GM12873 (cell line): ENCODE results near the gene CDH10.

Experiments
- CTCF ChIP-seq: IDR thresholded peaks from 2 replicates; pipeline ENCODE4 v1.5.1; 2012; ENCODE audit warnings: low read depth, mild to moderate bottlenecking, moderate library complexity, low read length, control low read depth; ENCODE audit not compliant: insufficient read depth; ENCODE audit errors: missing control alignments

CDH10 gene

DNA sequence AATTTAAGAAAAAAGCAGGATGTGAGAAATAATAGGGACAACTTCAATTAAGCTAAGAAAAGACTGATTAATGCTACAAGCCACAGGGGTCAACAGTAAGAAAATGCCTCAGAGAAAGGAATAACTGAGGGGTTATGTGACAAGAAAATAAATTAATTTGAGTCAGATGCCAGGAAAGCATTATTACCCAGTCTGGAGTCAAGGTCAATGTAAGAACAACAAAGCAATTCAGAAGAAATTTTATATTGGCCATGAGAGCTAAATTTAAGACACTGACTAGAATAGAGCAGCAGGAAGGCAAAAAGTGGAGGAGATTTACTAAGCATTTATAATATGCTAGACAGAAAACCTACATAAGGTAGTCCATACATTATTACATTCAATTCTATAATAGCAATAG lies 73.5 kb downstream of the CDH10 start:
- no peak for TF ChIP-seq CTCF

DNA sequence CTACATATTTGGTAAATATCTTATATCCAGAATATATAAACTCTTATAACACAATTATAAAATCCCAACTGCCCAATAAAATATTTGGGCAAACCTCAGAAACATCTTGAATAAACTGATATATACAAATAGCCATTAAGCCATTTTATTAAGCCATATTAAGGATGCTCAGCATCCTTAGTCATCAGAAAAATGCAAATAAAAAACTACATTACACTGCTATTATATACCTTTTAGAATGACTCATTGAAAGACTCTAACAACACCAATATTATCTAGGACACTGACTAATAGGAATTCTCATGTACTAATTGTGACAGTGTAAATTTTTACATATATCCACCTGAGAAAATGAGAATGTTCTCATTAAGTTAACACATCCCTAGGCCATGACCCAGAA lies 77.8 kb downstream of the CDH10 start:
- no peak for TF ChIP-seq CTCF

GRCh38 chr5:24555229-24555628 lies 89.5 kb downstream of the CDH10 start:
- TF ChIP-seq CTCF = no peak

- no peak for TF ChIP-seq CTCF
Observed at GRCh38 chr5:24547132-24547531, 97.6 kb downstream of the CDH10 start.

- TF ChIP-seq CTCF = no peak
Observed at GRCh38 chr5:24539613-24540012, 105.2 kb downstream of the CDH10 start.

DNA sequence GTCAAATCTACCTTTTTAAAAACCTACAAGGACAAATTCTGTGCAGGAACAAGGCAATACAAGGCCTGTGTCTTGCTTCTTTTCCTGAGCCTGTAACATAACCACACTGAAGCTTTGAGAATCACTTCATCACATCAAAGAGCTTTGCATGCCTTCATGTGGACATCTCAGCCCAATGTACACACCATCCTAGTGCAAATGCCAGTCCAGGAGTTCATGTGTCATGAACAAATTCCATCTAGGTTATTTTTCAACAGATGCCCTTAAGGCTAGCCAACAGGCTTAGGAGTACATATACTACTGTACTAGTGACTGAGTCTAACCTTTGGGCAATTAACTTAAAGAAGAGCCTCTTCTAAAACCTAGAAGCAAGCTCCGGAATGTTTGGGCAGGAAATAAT lies 106.4 kb downstream of the CDH10 start:
- TF ChIP-seq CTCF = no peak

DNA sequence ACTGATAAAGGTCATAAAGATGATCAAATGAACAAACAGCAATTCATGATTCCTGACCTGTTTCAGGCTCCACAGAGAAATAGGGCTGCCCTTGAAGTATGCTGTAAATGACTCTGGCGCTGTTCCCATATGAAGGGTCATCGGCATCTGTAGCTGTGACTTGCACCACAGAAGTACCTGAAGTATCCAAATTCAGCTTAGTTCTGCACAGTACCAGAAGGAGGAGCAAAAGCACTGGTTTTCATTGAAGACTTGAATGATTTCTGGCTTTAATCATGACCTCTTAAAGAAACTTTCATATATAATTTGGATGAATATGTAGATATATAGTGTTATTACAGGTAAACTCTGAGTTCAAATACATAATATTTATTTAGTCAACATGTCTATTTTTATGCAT lies 109.1 kb downstream of the CDH10 start:
- no peak for TF ChIP-seq CTCF

- no peak for TF ChIP-seq CTCF
Observed at GRCh38 chr5:24530906-24531305, 113.9 kb downstream of the CDH10 start.
